Coronary artery (tissue), 2 donors: Measurements from ENCODE around the gene ATE1.
A peak's percentile ranks its signal among the peaks of the same experiment; 100 is the strongest.
"Not testable (repeated sequence)": the region's sequence is repeated elsewhere in the genome, so short reads cannot be mapped to it uniquely, and the experiment has no call there.

Experiments used
- DNase-seq: peaks from one replicate; pipeline ENCODE4 v3.0.0-alpha.2; 2017; ENCODE audit warnings: low spot score
- H3K27ac ChIP-seq, 2 donors: fragments of 200-600 bp; sonication (generic); one replicate each; pipeline ENCODE4 v1.5.1; 2016 to 2019
- H3K4me3 ChIP-seq: fragments of 200-600 bp; sonication (generic); 2 replicates; pipeline ENCODE4 v1.5.1; 2016; ENCODE audit warnings: mild to moderate bottlenecking, moderate library complexity
- TF ChIP-seq, protein P1 (sequence below): fragments of 200-600 bp; sonication (generic); IDR thresholded peaks from one replicate; pipeline ENCODE4 v1.5.1; 2019; ENCODE audit warnings: antibody characterized with exemption

ATE1 gene

DNA sequence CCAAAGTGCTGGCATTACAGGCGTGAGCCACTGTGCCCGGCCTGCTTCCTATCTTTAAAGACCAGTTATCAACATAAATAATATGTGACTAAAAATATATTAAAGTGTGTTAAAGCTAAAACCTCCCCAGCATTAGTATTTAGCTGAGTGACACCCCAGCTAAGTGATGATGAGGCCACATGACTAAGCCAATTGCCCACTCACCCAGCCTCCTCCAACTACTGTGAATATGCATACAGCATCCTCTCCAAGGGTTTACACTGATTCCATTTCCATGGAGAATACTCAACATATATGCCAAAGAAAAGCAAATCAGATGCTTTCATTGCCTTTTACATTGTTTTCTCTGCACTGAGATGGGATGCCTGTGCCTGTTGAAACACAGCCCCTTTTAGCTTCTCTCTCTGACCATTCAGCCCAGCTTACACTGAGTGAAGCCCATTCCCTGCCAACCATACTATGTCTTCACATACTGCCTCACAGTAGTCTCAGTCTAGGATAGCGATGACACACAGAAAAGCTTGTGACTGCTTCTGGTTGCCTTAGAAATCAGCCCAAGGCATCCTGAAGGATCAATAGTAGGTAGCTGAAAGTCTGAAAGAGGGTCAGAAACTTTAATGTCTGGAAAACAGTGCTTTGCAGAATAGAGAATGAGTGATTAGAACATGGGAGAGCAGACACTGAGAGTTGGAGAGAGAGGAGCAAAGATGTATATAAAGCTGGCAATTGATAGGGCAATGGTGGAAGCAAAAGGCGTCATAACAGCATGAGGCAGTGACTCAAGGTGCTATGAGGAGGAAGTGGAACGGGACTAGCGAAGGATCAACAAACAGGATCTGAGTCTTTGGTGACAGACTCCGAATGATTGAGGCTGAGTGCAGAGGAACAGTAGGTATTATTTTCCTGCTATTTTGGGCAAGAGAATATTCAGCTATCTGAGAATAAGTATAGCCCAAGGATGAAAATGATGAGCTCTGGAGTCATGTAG is 19.8 kb upstream of the ATE1 start:
- TF ChIP-seq, protein P1, sequence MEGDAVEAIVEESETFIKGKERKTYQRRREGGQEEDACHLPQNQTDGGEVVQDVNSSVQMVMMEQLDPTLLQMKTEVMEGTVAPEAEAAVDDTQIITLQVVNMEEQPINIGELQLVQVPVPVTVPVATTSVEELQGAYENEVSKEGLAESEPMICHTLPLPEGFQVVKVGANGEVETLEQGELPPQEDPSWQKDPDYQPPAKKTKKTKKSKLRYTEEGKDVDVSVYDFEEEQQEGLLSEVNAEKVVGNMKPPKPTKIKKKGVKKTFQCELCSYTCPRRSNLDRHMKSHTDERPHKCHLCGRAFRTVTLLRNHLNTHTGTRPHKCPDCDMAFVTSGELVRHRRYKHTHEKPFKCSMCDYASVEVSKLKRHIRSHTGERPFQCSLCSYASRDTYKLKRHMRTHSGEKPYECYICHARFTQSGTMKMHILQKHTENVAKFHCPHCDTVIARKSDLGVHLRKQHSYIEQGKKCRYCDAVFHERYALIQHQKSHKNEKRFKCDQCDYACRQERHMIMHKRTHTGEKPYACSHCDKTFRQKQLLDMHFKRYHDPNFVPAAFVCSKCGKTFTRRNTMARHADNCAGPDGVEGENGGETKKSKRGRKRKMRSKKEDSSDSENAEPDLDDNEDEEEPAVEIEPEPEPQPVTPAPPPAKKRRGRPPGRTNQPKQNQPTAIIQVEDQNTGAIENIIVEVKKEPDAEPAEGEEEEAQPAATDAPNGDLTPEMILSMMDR: no peak
- H3K4me3 ChIP-seq: no peak overlapping the region
- H3K27ac ChIP-seq: peak overlapping the region in 1 of 2 donors; percentile 9
- DNase-seq: no peak

DNA sequence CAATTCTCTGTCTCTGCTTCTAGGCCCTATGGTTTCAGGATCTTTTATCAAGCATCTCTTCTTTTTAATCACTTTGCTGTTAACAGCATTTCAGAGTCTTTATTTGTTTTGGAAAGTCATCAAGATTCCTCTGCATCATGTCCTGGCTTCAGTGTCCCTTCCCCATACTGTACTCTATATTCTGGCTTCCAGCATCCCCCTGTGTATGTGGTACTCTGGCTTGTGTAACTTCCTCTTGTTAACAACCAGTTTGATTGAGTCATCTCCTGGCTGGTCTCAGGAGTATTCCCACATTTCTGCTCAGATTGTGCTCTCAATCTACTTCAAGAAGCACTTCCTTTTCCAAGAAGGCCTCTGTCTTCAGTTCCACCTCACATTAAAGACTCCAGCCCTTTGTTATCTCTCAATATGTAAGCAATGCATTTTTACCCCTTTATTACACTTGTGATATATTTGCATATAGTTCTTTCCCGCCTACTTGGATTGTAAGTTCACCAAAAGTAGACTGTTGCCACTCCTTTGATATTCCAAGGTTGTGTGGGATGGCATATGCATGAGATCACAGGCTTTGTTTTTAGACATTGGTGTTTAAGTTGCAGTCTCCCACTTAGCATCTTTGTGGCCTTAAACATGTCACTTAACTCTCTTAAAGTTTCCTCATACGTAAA is 15.1 kb upstream of the ATE1 start:
- H3K27ac ChIP-seq: peak overlapping the region in 1 of 2 donors; percentile 32
- no peak for DNase-seq
- H3K4me3 ChIP-seq: no peak overlapping the region
- TF ChIP-seq, protein P1: no peak

DNA sequence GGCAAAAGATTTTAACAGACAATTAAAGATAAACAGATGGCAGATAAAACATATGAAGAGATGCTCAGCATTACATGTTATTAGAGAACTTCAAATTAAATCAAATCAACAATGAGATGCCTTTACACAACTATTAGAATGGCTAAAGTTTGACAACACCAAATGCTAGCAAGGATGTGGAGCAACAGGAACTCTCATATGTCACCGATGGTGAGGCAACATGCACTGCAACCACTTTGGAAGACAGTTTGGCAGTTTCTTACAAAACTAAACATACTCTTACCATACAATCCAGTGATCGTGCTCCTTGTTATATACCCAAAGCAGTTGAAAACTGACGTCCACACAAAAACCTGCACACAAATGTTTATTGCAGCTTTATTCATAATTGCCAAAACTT is 13.7 kb upstream of the ATE1 start:
- DNase-seq: no peak
- no peak overlapping the region for H3K4me3 ChIP-seq
- TF ChIP-seq, protein P1: no peak
- no peak overlapping the region for H3K27ac ChIP-seq

DNA sequence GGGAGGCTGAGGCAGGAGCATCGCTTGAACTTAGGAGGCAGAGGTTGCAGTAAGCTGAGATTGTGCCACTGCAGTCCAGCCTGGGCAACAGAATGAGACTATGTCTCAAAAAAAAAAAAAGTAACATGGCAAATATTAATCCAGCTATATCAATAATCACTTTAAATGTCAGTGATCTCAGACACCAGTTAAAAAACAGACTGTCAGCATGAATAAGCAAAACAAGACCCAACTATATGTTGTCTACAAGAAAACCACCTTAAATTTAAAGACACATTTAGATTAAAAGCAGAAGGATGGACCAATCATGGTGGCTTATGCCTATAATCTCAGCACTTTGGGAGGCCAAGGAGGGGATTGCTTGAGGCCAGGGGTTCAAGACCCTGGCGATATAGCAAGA is 8.5 kb upstream of the ATE1 start:
- DNase-seq: no peak
- no peak overlapping the region for H3K4me3 ChIP-seq
- no peak overlapping the region for H3K27ac ChIP-seq
- TF ChIP-seq, protein P1: no peak

DNA sequence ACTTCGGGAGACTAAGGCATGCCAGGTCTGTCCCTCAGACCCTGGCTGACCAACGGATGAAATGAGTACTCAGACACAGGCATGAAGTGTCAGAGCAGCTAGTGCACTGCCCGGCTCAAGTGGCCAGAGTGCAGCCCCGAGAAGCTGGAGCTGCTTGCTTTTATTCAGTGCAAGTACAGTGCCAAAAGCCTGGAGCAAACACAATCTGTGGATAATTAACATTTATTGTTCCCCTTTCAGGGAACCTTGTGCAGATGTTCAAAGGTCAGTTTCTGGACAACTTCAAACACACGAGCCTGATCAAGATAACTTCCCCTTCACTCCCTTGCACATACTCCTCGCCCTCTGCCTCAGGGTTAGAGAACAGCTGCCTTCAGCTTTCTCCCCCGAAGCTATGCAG is 7.9 kb upstream of the ATE1 start:
- DNase-seq: no peak
- no peak overlapping the region for H3K4me3 ChIP-seq
- TF ChIP-seq, protein P1: no peak
- H3K27ac ChIP-seq: no peak overlapping the region

DNA sequence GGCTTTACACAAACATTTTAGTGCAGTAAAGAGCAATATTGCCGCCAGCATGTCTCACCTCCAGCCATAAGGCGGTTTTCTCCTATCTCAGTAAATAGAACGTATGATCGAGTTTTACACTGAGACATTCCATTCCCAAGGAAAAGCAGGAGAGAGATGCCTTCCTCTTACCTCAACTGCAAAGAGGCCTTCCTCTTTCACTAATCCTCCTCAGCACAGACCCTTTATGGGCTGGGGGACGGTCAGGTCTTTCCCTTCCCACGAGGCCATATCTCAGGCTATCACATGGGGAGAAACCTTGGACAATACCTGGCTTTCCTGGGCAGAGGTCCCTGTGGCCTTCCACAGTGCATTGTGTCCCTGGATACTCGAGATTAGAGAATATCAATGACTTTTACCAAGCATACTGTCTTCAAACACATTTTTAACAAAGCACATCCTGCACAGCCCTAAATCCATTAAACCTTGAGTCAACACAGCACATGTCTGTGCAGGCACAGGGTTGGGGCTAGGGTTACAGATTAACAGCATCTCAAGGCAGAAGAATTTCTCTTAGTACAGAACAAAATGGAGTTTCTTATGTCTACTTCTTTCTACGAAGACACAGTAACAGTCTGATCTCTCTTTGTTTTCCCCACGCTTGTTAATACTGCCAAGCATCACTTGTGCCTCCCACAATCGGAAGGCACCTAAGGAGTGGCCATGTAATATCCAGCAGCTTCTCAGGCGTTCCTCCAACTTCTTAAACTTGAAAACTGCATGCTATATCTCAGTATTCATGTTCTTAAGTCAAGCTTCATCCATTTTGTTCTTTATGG is 2.6 kb upstream of the ATE1 start:
- not testable (repeated sequence) for DNase-seq, H3K27ac ChIP-seq, H3K4me3 ChIP-seq

DNA sequence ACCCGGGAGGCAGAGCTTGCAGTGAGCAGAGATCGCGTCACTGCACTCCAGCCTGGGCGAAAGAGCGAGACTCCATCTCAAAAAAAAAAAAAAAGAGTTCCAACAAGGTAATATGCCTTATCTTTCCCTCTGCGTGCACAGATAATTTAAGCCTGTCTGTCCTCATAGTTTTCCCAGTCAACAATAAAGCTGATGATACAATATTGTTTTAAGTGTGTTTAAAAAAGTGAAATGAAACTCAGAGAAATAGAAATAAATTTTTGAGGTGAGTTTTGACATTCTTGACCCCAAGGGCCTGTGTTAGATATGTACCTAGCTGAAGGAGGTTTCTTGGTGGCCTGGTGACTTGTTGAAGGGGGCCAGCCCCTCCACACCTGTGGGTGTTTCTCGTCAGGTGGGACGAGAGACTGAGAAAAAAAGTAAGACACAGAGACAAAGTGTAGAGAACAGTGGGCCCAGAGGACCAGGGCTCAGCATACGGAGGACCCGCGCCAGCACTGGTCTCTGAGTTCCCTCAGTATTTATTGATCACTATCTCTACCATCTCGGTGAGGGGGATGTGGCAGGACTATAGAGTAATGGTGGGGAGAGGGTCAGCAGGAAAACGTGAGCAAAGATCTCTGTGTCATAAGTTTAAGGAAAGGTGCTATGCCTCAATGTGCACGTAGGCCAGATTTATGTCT is 1.9 kb upstream of the ATE1 start:
- not testable (repeated sequence) for H3K27ac ChIP-seq, H3K4me3 ChIP-seq, DNase-seq
